SU-DHL-6 (cell line): ENCODE measurements around the gene MAIP1.

Experiments
- CTCF ChIP-seq: fragments of 200-600 bp; sonication (generic); IDR thresholded peaks from one replicate; pipeline ENCODE4 v1.5.1; 2017; ENCODE audit warnings: antibody characterized with exemption, mild to moderate bottlenecking, low read length, moderate library complexity; ENCODE audit not compliant: insufficient read depth, poor library complexity, severe bottlenecking
- EZH2phosphoT487 ChIP-seq: fragments of 200-600 bp; sonication (generic), shearing (Covaris generic); conservative IDR thresholded peaks from 2 replicates; pipeline ENCODE4 v1.6.1; 2018; ENCODE audit warnings: mild to moderate bottlenecking, antibody characterized with exemption, low read length, moderate library complexity, mixed read lengths

- no peak for TF ChIP-seq EZH2phosphoT487
- no peak for TF ChIP-seq CTCF
Measured at GRCh38 chr2:199916980-199917379, 38.4 kb upstream of the MAIP1 start.
